22Rv1 (cell line): Measurements from ENCODE around the gene TRHDE.

ENCODE experiments used
- CTCF ChIP-seq: fragments of 450-650 bp; IDR thresholded peaks from 2 replicates; pipeline ENCODE4 v1.5.1; 2017; ENCODE audit warnings: mild to moderate bottlenecking
- ZFX ChIP-seq: fragments of 450-650 bp; IDR thresholded peaks from 2 replicates; pipeline ENCODE4 v1.6.1; 2017; ENCODE audit warnings: antibody characterized with exemption, borderline replicate concordance

GRCh38 chr12:72543777-72544467, 271.8 kb downstream of the TRHDE start:
- TF ChIP-seq CTCF (no peak), ZFX (no peak)
